ENCODE results near the gene CP. TPM values are rescaled to one million over a fixed set of nuclear protein-coding genes. Genes with fewer than 3 reads are reported as not detected.
A peak's percentile ranks its signal among the peaks of the same experiment; 100 is the strongest.

CP gene
- total RNA-seq, 2 experiments from 2014 or later: not detected

DNA sequence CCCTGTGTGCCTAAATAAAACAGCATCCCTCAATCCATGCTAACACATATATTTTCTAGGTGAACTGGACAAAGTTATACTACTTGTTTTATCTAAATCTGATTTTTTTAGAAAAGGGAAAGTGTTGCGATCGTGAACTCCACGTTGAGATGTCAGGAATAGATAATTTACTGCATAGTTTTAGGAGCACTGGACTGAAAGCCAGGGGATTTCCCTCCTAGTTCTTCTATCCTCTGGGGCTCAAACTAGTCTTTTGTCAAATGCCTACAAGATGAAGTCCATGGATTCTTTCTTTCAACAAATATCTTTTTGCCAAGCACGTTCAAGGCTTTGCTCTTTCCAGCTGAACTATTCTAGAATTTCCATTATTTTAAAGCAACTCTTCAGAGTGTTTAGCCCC lies 92.8 kb downstream of the CP start:
- Mint-ChIP-seq H3K27me3 (peaks cover 2% of the 10 kb centered on the region), H3K36me3 (ENCODE audit: low read depth) (peaks cover 2% of the 10 kb centered on the region), H3K9me3 (no peaks in the 10 kb centered on the region), H3K27ac (peak overlapping the region; percentile 64), H3K4me1 (ENCODE audit: low read depth) (peaks cover 32% of the 10 kb centered on the region), H3K4me3 (peak overlapping the region; percentile 95)
- ChIA-PET POLR2A (interaction anchor here (1.1 kb wide), 1 partner anchor 124 kb away, joined by 3 read pairs; no protein-coding TSS in a partner anchor), CTCF (interaction anchor here (1.1 to 5.5 kb wide), 4 partner anchors 8 to 174 kb away, joined by 3 to 33 read pairs (median 8); no protein-coding TSS in a partner anchor)
- intact Hi-C loops (cut with micrococcal nuclease): loop anchor here (10.0 kb wide), 1 partner anchor 356 kb away; no protein-coding TSS in a partner anchor
- TF ChIP-seq, protein P1, sequence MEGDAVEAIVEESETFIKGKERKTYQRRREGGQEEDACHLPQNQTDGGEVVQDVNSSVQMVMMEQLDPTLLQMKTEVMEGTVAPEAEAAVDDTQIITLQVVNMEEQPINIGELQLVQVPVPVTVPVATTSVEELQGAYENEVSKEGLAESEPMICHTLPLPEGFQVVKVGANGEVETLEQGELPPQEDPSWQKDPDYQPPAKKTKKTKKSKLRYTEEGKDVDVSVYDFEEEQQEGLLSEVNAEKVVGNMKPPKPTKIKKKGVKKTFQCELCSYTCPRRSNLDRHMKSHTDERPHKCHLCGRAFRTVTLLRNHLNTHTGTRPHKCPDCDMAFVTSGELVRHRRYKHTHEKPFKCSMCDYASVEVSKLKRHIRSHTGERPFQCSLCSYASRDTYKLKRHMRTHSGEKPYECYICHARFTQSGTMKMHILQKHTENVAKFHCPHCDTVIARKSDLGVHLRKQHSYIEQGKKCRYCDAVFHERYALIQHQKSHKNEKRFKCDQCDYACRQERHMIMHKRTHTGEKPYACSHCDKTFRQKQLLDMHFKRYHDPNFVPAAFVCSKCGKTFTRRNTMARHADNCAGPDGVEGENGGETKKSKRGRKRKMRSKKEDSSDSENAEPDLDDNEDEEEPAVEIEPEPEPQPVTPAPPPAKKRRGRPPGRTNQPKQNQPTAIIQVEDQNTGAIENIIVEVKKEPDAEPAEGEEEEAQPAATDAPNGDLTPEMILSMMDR (IDR thresholded peaks at IDR 0.05): no peak
- no peak for DNase-seq
- no peak for ATAC-seq

DNA sequence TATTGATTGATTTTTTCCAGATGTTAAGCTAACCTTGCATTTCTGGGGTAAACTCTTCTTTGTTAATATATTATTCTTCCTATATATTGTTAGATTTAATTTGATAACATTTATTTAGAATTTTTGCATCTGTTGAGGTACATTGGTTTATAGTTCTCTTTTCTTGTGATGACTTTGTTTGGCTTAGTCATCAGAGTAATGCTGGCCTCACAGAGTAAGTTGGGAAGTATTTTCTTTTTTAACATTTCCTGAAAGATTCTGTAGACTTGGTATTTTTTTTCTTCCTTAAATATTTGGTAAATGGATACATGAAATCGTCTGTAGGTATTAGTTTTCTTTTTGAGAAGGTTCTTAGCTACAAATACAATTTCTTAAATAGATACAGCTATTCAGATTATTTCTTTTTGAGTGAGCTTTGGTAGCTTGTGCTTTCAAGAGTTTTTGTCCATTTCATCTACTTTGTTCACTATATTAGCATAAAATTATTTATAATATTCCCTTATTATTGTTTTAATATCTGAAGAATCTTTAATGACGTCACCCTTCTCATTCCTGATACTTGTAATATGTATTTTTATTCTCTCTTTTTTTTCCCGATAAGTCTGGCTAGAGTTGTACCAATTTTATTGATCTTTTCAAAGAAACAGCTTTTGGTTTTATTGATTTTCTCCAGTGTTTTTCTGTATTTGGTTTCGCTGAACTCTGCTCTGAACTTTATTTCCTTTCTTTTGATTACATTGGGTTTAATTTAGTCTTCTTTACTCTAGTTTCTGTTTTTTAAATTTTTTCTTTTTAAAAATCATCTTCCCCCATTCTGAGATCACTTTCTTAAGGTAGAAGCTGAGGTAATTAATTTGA lies 98.7 kb downstream of the CP start:
- CTCF ChIA-PET: interaction anchor here (1.2 to 8.0 kb wide), 3 partner anchors 9 to 167 kb away, joined by 6 to 124 read pairs (median 31); no protein-coding TSS in a partner anchor
- intact Hi-C loops (cut with micrococcal nuclease): loop anchor here (10.0 kb wide), 1 partner anchor 362 kb away; no protein-coding TSS in a partner anchor

More for the DNA sequence above, 98.7 kb downstream of the CP start:
- DNase-seq: no peak
- H3K4me3 Mint-ChIP-seq: no peak overlapping the region
- no peaks in the 10 kb centered on the region for H3K36me3 Mint-ChIP-seq (ENCODE audit: low read depth)
- ATAC-seq: no peak
- POLR2A ChIA-PET: interaction anchor here (0.6 to 0.7 kb wide), 2 partner anchors 57 to 372 kb away, joined by 3 to 4 read pairs; no protein-coding TSS in a partner anchor
- no peaks in the 10 kb centered on the region for H3K4me1 Mint-ChIP-seq (ENCODE audit: low read depth)
- no peaks in the 10 kb centered on the region for H3K9me3 Mint-ChIP-seq
- peaks cover 2% of the 10 kb centered on the region for H3K27me3 Mint-ChIP-seq
- TF ChIP-seq, protein P1 (IDR thresholded peaks at IDR 0.05): no peak
- no peak overlapping the region for H3K27ac Mint-ChIP-seq

Other genes starting within 250 kb of the CP start
- 10 to 100 TPM; 16.0 to 18.3 TPM for gene GYG1, start 230.3 kb downstream of the CP start, total RNA-seq
- gene HLTF, start 135.3 kb downstream of the CP start, total RNA-seq: 10 to 100 TPM; 20.7 to 23.8 TPM
- 10 to 100 TPM; 16.4 to 18.2 TPM for gene HPS3, start 92.2 kb downstream of the CP start, total RNA-seq
- not detected for gene TM4SF18, start 111.8 kb upstream of the CP start, total RNA-seq
- gene TM4SF1, start 155.8 kb upstream of the CP start, total RNA-seq: not detected